Measurements from ENCODE around the gene PCP2.
A peak's percentile ranks its signal among the peaks of the same experiment; 100 is the strongest.

Gene PCP2

DNA sequence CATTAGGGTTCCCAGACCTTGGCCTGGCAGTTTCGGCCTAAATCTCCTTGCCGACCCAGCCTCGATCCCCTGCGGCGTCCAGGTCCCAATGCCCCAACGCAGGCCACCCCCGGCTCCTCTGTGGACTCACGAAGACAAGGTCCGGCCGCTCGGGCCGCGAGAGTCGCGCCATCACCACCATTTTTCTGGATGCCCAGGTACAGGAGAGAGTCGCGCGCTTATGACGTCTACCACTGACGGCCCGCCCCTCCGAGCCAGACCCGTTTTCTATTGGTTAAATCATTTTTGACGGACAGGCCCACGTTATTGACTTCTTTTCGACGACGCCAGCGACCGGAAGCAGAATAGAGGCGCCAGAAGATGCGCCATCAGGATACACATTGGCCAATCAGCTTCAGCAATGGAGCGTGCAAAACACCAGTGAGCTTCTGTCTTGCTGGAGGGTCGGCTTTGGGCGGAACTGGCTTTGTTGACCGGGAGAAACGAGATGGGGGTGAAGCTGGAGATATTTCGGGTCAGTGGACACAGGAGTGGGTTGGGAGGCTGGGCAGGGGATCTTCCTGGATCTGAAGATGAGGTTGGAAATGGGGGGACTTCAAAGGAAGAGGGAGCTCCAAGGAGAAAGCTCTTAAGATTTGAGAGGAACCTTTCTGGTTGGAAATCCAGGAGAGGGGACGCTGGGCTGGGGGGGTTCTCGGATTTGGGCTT is 4.0 kb downstream of the PCP2 start, which contains the start of the genes PET100 and XAB2:
Gene PET100, plus strand, starts transcription at position 447 of the 708 bp plus-strand sequence. Its CDS starts 41 bp downstream, at position 488.
Gene XAB2, minus strand, starts transcription at position 199 of the 708 bp plus-strand sequence. Its CDS starts 18 bp downstream, at position 181.
- TF ChIP-seq, protein P1, sequence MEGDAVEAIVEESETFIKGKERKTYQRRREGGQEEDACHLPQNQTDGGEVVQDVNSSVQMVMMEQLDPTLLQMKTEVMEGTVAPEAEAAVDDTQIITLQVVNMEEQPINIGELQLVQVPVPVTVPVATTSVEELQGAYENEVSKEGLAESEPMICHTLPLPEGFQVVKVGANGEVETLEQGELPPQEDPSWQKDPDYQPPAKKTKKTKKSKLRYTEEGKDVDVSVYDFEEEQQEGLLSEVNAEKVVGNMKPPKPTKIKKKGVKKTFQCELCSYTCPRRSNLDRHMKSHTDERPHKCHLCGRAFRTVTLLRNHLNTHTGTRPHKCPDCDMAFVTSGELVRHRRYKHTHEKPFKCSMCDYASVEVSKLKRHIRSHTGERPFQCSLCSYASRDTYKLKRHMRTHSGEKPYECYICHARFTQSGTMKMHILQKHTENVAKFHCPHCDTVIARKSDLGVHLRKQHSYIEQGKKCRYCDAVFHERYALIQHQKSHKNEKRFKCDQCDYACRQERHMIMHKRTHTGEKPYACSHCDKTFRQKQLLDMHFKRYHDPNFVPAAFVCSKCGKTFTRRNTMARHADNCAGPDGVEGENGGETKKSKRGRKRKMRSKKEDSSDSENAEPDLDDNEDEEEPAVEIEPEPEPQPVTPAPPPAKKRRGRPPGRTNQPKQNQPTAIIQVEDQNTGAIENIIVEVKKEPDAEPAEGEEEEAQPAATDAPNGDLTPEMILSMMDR (conservative IDR thresholded peaks at IDR 0.05; ENCODE audit: low read length): no peak
- peak within 1 kb of the TSS; percentile 99 for H3K4me3 ChIP-seq (ENCODE audit: low read length)
- DNase-seq (ENCODE audit: low read depth): peak; percentile 99

- H3K4me3 ChIP-seq (ENCODE audit: low read length): peak overlapping the region; percentile 99
- TF ChIP-seq, protein P1 (conservative IDR thresholded peaks at IDR 0.05; ENCODE audit: low read length): no peak
- DNase-seq (ENCODE audit: low read depth): no peak
These were observed 4.8 kb downstream of the PCP2 start for GRCh38 chr19:7628589-7629311.

GRCh38 chr19:7627166-7627565 is 6.4 kb downstream of the PCP2 start:
- TF ChIP-seq, protein P1 (conservative IDR thresholded peaks at IDR 0.05; ENCODE audit: low read length): no peak
- H3K4me3 ChIP-seq (ENCODE audit: low read length): no peak overlapping the region
- DNase-seq (ENCODE audit: low read depth): no peak

DNA sequence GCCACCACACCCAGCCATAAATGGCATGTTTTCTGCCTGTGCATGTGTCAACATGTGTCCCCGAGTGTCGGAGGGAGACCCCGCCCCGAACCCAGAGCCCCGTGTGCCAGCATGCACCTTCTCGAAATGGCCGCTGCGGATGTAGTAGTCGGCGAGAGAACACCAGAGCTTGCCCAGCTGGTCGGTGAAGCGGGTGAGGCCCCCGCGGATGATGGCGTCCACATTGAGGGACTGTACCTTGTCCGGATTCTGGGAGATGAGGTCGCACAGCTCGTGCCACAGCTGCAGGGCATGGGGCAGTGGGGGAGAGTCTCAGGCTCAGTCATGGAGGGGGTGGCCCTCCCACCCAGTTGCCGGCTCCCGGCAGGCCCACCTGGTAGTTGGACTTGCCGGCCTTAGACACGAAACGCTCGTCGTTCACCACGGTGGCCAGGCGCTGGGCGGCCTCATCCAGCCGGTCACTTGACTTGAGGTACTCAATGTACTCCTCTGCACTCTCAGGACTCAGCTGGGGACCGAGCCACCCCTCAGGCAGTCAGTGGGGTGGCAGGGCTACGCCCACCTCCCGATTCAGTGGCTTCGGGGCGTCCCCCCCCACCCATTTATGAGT is 7.7 kb downstream of the PCP2 start:
- TF ChIP-seq, protein P1 (conservative IDR thresholded peaks at IDR 0.05; ENCODE audit: low read length): no peak
- no peak overlapping the region for H3K4me3 ChIP-seq (ENCODE audit: low read length)

GRCh38 chr19:7624810-7625209 is 8.7 kb downstream of the PCP2 start:
- TF ChIP-seq, protein P1 (conservative IDR thresholded peaks at IDR 0.05; ENCODE audit: low read length): no peak
- DNase-seq (ENCODE audit: low read depth): no peak
- no peak overlapping the region for H3K4me3 ChIP-seq (ENCODE audit: low read length)

More for the DNA sequence above, 7.7 kb downstream of the PCP2 start:
- DNase-seq (ENCODE audit: low read depth): no peak

DNA sequence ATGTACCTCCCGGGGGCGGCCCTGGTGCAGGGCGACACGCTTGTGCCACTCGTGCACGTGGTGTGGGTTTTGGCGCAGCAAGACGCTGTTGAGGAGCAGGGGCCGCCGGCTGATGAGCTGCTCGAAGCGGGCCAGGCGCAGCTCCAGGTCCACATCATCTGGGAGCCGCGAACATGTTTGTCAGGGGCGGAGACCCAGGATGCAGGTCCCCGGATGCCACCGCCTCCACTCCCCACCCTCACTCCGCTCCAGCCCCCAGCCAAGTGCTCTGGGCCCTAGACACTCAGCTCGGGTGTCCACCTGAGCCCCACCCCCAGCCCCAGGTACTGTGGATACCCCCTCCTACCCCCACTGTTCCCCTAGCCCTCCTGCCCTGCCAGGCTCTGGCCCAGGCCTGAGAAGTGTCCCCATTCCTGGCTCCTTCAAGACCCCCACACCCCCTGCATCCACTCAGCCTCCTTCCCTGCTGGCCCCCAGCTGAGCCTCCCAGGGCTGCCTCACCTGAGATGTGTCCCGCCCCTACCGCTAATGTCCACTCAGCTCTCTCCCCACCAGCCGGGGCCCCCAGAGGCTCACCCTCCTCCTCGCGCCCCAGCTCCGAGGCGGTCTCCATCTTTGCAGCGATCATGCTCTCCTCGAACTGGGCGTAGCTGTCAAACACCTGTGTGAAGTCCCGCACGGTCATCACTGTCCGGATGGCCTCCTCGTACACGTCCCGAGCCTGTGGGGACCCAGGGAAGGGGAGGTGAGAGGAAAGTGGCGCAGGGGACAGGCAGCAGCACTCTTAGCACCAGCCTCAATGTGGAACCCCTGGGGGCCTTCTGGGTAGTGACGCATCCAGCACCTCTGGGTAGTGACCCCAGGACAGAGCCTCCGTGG is 9.6 kb downstream of the PCP2 start:
- TF ChIP-seq, protein P1 (conservative IDR thresholded peaks at IDR 0.05; ENCODE audit: low read length): no peak
- DNase-seq (ENCODE audit: low read depth): no peak
- H3K4me3 ChIP-seq (ENCODE audit: low read length): no peak overlapping the region

Measured in AG10803 (cell line).